ENCODE data around the gene EMB. TPM values are rescaled to one million over a fixed set of nuclear protein-coding genes. Genes with fewer than 3 reads are reported as not detected.

Gene EMB
- total and polyA plus RNA-seq, 2 of the 8 experiments (the other 6 are each of a cell fraction or from before 2014, with no cell fraction given), result 29.3 to 48.4 TPM

DNA sequence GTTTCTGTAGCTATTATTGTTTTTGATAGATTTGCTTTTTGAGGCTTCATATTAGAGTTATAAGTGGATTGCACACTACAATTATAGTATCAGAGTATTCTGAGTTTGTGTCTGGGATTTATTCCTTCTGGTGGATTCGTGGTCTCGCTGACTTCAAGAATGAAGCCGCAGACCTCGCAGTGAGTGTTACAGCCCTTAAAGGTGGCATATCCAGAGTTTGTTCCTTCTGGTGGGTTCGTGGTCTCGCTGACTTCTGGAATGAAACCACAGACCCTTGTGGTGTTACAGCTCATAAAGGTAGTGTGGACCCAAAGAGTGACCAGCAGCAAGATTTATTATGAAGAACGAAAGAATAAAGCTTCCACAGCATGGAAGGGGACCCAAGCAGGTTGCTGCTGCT is 6.9 kb upstream of the EMB start (continued):
- TF ChIP-seq HDAC6 (IDR thresholded peaks at IDR 0.05; ENCODE audit: low read depth, low read length) (no peak), JUN (IDR thresholded peaks at IDR 0.05; ENCODE audit: low read depth, low read length) (no peak), KDM4A (IDR thresholded peaks at IDR 0.05; ENCODE audit: low read depth, low read length, severe bottlenecking) (no peak)

Data from H1 (cell line).